GM19395 (cell line): ENCODE measurements around the gene PKNOX2.
"Not testable (repeated sequence)": the region's sequence is repeated elsewhere in the genome, so short reads cannot be mapped to it uniquely, and the experiment has no call there.

ENCODE experiments used
- ATAC-seq: cut with Tn5 transposase; IDR thresholded peaks from one replicate; pipeline ENCODE4 v1.9.1; 2021; ENCODE audit warnings: mild to moderate bottlenecking, moderate library complexity; ENCODE audit not compliant: unreplicated experiment

PKNOX2 gene

DNA sequence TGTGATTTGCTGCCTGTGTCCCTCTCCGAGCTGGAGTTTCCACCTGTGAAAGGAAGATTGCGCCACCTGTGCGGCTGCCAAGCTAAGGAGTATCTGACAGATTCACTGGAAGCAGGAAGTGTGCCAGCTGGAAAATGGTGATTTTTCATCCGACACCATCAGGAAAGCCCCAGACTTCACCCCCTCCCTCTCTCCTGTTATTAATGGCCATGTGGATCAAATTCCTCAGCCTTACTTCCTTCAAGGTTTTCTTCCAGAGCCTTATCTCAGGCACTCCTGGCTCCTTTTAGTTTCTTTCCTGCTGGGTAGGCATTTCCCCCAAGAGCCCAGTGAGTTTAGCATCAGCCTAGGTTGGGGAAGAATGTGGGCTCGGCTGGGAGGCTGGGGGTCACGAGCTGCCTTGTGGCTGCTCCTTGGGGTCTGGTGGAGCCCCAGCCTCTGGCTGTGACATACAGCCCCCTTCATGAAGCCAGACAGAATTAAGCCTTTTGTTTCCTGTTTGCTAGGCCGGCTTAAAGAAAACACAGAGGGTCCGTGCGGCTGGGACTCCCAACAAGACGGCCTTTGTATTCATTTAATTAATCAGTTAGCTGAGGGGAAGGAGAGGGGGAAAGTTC is 37.1 kb downstream of the PKNOX2 start:
- no peak for ATAC-seq

DNA sequence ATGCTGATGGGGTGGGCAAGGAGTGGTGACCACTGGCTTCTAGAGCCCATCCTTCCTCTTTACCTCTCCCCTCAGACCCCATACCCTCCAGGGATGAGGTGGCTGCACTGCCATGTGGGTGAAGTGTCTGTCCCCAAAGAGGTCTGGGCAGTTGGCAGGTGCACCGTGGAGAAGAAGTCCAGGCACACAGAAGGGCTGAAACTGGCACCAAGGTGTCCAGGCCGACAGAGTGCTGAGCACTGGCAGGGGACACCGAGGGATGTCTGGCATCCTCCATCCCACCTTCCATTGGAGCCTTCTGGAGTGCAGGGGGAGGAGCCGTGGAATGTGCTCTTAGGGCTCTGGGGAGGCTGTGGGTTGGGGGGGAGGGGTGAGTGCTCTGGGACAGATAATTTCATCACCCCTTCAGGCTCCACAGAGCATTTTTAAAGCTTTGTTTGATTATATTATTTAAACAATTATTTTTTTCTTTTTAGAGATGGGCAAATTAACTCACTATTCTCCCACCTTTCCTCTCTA is 37.9 kb downstream of the PKNOX2 start:
- ATAC-seq, result no peak

DNA sequence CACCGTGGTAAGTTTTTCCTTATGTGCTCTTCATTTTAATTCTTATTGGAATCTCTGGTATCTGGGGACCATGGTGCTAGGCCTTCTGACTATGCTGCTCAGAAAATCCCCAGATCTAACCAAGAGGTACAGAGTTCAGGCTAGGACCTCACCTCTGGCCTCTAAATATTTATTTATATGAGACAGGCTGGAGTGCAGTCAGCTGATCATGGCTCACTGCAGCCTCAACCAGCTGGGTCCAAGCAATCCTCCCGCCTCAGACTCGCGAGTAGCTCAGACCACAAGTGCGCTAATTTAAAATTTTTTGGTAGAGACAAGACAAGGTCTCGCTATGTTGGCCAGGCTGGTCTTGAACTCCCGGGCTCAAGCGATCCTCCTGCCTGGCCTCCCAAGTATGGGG is 38.4 kb downstream of the PKNOX2 start:
- ATAC-seq, result no peak

DNA sequence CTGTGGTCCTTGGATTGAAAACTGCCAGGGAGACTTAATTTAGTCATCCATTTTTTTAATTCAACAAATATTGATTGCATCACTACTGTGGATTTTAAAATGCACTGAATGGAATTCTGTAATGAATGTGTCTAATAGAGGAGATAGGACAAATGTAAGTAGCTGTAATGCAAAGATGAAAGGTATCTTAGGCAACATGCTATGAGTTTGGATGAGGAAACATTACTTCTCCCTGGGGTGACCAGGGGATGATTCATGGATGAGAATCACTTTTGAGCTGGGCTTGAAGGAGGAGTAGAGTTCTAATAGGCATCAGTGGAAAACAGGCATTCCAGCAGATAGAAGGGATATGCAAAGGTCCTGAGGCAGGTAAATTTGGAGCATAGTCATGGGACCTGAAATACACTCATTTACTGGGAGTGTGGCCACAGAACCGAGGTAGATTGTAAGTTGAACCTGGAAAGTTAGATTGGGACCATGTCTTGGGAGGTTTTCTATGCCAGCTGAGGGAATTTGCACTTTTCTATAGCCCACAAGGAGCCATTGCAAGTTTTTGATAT is 43.4 kb downstream of the PKNOX2 start:
- ATAC-seq, result no peak

DNA sequence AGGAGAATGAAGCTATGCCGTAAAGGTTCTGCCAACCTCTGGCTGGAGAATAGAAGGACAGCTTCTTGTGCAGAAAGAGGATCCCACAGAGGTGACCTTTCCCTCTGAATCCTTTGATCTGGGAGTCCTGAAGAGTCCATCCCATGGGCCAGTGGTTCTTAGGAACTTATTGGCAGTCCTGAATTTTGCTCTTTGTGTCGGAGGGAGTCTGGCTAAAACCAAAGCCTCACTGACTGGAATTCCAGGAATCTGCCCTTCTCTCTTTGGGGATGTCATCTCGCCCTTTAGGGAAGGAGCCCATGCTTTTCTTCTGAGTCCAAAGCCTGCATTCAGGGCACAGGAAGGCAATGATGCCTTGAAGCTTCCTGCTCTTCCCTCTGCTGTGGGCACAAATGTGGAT is 45.5 kb downstream of the PKNOX2 start:
- no peak for ATAC-seq

DNA sequence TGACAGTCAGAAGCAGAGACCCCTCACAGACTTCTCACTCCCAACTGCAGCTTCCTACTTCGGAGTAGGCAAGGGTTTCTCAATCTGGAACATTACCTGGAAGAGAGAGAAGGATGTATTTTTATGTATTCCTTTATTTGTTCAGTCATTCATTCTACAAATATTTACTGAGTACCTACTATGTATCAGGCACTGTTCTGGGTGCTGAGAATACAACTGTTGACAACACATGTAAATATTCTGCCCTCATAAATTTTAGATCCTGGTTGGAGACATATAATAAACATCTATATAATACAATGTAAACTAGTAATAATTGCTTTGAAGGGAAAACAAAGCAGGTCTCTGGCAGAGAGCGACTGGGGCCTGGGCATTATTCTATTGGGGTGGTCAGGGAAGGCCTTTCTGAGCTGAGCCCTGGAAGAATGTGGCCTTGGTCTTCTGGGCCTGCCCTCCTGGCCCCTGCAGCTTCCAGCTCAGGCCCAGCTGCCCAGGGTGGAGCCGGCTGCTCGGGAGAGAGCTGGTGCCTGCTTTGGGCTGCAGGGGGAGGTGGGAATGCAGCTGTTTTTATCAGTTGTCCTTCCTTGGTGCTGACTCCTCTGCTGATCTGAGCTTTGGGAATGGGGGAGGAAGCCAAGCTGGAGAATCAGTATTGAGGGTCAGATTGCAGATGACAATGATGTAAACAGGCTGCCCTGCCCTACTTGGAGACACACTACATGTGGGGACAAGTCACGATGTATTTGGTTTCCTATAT is 46.8 kb downstream of the PKNOX2 start:
- ATAC-seq, result no peak

DNA sequence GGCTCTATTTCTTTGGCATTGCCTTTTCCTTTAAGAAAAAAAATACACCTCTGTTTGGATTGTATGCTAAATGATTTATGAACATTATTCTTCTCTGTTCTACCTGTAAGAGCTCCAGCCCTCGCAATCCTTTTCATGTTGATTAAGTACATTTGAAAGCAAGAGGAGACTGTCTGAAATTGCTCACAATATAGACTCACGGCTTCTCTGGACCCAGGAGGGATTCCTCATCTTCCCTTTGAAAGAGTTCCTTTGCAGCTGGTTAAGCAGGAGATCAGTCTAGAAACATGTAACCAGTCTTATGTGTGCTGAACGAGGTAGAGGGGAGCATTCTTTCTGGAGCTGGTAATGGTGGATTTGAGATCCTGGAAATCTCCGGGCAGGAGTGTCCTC is 47.4 kb downstream of the PKNOX2 start:
- ATAC-seq, result no peak

DNA sequence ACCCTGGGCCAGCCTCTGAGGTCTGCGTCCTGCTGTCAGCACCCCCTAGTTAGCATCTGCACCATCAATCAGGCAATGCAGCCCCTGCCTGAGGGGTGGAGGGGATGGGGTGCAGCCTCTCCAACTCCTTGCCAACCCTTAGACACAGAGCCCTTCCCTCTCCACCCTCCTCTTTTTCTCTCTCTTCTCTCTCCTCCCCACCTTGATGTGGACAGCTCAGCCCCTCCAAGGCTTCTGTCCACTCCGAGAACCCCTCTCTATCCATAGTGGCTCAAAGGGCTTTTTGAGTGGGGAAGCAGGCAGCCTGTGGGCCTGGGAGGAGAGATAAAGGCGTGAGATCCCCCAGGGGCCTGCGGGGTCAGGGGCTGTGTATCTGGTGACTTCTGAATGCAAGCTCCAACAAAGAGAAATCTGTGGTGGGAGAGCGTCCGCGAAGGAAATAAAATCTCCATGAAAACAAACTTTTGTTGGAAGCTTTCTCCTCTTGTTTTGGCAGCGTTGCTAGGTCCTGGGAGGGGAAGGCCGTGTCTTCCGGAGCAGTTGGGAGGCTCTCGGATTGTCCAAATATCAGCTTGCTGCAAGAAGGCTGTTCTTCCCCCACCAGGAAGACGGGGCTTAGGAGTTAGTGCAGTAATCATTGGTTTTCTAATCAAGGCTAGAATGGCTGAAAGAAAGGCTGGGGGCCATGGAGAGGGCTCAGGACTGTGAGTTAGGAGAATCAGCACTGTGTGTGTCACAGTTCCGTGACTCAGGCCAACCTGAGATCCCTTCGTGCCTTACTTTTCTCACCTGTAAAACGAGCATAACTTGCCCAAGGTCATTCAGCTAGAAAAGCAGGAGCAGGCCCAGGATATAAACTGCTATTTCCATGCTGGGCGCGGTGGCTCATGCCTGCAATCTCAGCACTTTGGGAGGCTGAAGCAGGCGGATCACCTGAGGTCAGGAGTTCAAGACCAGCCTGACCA is 50.3 kb downstream of the PKNOX2 start:
- ATAC-seq, result no peak

DNA sequence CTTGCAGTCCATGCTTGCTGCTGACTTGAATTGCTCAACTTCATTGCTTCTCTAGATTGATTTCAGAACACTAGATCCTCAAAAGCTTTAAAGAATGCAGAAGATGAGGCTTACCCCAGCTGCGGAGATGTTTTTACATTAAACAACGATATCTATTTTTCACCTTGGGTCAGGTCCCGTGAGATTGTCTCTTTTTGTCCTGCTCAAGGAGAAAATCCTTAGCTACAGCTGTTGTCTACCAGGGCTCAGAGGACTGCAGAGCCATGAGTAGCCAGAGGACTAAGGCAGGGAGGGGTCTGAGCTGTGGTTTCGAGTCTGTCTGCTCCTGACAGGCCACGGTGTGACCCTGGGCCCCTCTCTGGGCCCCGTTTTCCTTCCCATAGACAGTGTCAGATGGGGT is 51.4 kb downstream of the PKNOX2 start:
- ATAC-seq, result no peak

DNA sequence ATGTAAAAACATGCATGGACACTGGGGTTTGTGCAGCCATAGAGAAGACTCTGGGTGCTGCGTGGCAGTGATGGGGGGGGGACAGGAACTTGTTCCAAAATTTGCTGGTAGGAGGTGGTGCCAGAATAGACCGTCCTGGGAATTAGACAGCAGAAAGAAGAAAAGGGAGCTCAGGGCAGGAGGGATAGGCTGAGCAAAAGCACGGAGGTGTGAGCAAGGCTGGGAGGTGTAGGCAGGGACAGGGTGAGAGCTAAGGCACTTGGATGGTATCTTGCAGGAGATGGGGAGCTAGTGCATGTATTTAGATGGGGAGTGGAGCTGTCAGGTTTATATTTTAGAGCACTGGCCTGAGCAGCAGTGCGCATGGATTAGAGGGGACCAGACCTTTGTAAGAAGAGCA is 53.8 kb downstream of the PKNOX2 start:
- ATAC-seq, result no peak

DNA sequence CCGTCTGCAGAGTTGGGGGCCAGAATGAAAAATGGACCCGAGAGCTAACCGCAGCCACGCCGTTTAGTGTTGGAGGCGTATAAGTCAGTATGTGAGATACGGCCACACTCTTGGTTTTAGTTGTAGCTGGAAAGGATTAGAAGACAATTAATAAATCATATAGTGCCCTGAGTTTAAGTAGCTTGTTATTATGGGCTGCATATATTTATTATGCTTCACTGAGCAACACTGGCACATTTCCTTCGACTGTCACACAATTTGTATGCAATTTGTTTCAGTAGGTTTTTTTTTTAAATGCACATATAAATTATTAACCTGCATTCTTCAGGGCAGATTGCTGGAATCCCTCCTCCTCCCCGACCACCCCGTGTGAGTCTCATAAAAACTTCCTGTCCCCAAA is 56.9 kb downstream of the PKNOX2 start:
- no peak for ATAC-seq

DNA sequence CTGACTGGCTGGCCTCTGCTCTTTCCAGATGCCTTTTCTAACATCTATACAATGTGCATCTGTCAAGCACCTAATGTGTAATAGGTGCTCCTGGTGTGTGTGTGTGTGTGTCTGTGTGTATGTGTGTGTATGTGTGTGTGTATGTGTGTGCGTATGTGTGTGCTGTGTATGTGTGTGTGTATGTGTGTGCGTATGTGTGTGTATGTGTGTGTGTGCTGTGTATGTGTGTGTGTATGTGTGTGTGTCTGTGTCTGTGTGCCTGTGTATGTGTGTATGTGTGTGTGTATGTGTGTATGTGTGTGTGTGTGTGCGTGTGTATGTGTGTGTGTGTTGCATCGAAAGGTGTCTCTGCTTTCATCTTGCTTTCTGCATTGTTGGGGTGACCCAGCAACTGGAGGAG is 57.9 kb downstream of the PKNOX2 start:
- no peak for ATAC-seq

DNA sequence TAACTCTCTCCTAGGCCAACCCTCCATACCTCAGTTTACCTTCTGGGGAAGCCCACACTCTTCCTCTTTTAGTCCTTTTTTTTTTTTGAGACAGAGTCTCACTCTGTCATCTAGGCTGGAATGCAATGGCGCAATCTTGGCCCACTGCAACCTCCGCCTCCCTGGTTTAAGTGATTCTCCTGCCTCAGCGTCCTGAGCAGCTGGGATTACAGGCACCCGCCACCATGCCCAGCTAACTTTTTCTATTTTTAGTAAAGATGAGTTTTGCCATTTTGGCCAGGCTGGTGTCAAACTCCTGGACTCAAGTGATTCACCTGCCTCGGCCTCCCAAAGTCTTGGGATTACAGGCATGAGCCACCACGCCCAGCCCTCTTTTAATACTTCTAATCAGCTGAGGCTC is 58.6 kb downstream of the PKNOX2 start:
- not testable (repeated sequence) for ATAC-seq

DNA sequence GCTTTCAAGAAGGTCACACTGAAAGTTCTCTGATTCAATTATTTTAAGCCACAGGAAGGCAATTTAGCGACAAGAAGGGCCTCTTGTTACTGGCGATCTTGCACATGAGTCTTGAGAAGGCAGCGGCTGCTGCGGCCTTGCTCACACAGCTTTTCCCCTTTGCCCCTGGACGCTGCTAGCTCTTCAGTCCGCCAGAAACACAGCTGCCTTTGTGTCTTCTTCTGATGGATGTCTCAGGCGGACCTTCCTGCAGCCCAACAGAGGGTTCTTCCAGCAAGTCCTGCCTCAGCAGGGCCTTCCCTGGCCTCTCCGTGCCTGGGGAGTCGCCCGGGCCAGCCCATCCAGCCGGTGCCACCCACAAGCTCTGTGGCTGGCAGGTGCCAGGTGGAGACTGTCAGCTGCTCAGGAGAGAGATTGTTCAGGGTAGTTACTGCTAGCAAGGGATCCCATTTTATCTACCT is 59.4 kb downstream of the PKNOX2 start:
- no peak for ATAC-seq

DNA sequence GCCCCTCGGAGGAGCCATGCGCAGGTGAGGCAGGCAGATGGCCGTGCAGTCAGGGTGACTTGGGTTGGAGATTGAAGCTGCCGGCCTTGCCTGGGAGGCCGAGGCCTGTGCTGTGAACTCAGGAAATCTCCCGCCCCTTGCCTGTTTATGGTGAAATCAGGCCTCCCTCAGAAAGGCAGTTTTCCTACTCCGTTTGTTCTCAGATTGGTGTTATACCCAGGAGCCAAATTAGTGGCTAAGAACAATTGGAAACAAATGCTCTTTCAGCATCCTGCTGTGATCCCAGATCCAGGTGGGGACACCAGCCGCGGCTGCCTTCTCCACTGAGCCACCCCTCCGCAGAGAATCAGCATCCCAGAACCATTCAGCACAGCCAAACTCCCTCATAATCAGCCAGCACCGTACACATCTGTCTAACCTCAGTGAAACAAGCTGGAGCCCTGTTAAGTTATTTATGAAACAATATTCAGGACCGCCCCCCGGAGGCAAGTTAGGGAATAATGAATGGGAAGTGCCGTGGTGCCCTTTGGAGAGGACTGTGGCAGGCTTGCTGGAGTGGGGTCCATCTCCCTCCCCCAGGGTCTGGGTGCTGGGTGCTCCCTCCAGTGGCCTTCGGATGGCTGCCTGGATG is 60.0 kb downstream of the PKNOX2 start:
- ATAC-seq, result no peak

DNA sequence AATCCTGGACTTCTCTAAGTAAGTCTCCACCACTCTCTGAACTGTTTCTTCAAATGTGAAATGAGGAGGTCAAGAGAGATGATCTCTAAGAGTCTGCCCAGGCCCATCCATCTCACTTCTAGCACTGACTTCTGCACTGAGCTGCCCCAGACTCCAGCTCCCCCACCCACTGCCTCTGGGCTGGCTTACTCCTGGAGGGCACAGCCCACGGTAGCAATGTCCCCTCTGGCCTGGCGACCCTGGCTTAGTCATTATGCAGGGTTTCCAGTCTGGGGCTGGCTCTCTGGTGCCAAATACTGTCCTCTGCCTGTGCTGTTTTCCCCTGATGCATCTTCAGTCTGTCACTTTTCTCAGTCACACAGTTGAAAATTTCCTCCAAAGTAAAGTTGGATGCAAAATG is 60.9 kb downstream of the PKNOX2 start:
- no peak for ATAC-seq

DNA sequence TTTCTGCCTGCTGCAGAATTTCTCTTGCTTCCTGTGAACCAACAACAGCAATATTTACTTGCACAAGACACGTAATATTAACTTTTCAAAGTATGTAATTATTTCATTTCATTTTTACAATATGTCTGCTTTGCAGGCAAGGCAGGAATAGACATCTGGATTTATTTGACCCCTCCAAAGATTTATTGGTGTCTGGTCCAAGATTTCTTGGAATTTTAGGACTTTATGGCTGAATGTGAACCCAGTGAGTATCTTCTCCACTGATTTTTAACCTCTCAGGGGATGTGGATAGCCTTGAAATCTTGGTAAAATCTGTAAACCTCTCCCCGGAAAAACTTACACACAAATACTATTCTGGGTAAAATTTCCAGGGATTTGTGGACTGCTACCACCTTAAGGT is 61.5 kb downstream of the PKNOX2 start:
- ATAC-seq, result no peak

DNA sequence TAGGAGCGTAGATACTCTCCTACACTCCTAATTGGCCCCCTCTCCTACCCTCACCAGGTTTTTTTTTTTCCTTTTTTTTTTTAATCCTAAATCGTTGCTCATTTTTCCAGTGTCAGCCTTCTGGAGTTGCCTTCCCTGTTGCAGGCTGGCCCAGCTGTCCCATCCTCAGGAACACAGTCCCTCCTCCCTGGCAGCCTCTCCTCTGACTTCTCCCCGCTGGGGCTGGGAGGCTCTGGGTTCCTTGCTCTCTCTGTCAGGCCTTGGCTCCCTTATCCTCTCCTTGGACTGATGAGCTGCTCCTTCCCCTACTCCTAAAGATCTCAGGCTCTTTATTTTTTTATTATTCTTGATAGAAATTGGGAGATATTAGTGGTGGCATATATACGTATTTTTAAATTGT is 62.2 kb downstream of the PKNOX2 start:
- ATAC-seq, result no peak

DNA sequence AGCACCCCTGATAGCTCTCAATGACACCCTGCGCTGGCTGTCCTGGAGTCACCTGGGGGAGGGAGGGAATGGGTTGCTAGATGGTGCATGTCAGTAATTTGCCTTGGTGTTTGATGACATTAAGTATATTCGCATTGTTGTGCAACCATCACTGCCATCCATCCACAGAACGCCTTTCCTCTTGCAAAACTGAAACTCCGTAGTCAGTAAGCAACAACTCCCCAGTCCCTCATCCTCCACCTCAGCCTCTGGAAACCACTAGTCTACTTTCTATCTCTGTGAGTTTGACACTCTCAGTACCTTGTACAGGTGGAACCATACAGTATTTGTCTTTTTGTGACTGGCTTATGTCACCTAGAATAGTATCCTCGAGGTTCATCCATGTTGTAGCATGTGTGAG is 62.6 kb downstream of the PKNOX2 start:
- ATAC-seq, result no peak

DNA sequence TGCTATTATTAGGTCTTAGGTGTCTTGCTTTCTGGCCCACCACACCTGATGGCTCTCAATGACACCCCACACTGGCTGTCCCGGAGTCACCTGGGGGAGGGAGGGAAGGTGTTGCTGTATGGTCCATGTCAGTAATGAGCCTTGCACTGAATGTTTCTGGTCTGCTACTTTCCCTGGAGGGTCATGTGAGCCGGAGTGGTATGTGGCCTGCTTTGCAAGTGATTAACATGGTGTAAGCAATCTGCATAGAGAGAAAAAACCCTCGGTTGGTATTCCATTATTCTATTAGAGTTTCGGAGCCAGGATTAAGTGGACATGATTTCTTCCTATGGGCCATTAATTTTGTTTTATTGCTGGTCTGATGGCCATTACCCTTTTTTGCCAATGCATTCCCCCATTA is 63.9 kb downstream of the PKNOX2 start:
- no peak for ATAC-seq

DNA sequence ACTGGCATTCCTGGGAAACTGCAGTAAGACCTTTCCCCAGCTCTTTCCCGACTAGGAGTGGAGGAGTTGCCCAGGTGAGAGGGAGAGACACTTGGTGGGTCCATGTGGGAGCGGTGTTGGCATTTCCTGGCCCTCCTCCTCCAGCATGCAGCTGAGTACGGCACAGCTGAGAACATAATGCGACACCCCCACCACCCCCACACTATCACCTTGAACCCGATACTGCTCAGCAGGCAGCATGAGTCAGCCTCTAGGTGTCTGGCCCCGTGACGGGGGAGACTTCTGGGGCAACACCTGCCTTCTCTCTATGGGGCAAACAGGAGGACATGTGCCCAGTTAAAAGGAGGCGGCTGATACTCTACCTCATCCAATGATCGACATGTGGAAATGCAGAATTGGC is 64.4 kb downstream of the PKNOX2 start:
- ATAC-seq, result no peak
